NCI-H2227 (cell line): Measurements from ENCODE around the gene HSPA12B.

ENCODE experiments used
- DNase-seq: peaks from one replicate; lab custom pipeline; 2025; ENCODE audit not compliant: unreplicated experiment; lab: John Stamatoyannopoulos, UW

The HSPA12B gene

GRCh38 chr20:3763671-3764601 lies 31.5 kb downstream of the HSPA12B start:
- DNase-seq: no peak

GRCh38 chr20:3764659-3765058 lies 32.2 kb downstream of the HSPA12B start:
- DNase-seq: no peak

- DNase-seq: no peak
These were observed 32.8 kb downstream of the HSPA12B start for GRCh38 chr20:3765171-3765882.

GRCh38 chr20:3766422-3767109 lies 34.1 kb downstream of the HSPA12B start:
- DNase-seq: no peak

- peak; percentile 40 for DNase-seq
These were observed 34.6 kb downstream of the HSPA12B start for GRCh38 chr20:3767110-3767426.

GRCh38 chr20:3767427-3768341 lies 35.2 kb downstream of the HSPA12B start, which contains the start of gene ADISSP:
Gene ADISSP, minus strand, starts transcription at chr20:3767753. Its CDS starts 7,653 bp downstream, at chr20:3760100.
- DNase-seq: peak; percentile 99

- DNase-seq: peak; percentile 91
These were observed 36.1 kb downstream of the HSPA12B start for GRCh38 chr20:3768342-3769130.

- DNase-seq: no peak
These were observed 39.1 kb downstream of the HSPA12B start for GRCh38 chr20:3771552-3772058.

- DNase-seq: no peak
These were observed 43.1 kb downstream of the HSPA12B start for GRCh38 chr20:3775457-3776108.

GRCh38 chr20:3777381-3777715 lies 44.9 kb downstream of the HSPA12B start:
- DNase-seq: no peak

- peak; percentile 80 for DNase-seq
These were observed 45.5 kb downstream of the HSPA12B start for GRCh38 chr20:3777716-3778629.

- DNase-seq: no peak
These were observed 46.5 kb downstream of the HSPA12B start for GRCh38 chr20:3778976-3779375.

- DNase-seq: peak; percentile 96
These were observed 48.8 kb downstream of the HSPA12B start, which contains the start of gene SPEF1 for GRCh38 chr20:3781153-3781910. Gene SPEF1, minus strand, starts transcription at chr20:3781448. Its CDS starts 161 bp downstream, at chr20:3781287.

GRCh38 chr20:3782597-3782996 lies 50.1 kb downstream of the HSPA12B start:
- no peak for DNase-seq

- no peak for DNase-seq
These were observed 50.6 kb downstream of the HSPA12B start for GRCh38 chr20:3783068-3783489.

- DNase-seq: no peak
These were observed 51.2 kb downstream of the HSPA12B start for GRCh38 chr20:3783511-3784195.
